Stimulated activated CD8-positive, alpha-beta memory T cell treated with anti-CD3 and anti-CD28 coated beads, Interleukin-12 subunit alpha, Interleukin-12 subunit beta, amount 100 ng/mL, for 24 hours (primary cell): ENCODE data around the gene SOX15.
"Not testable (repeated sequence)": the region's sequence is repeated elsewhere in the genome, so short reads cannot be mapped to it uniquely, and the experiment has no call there.

ENCODE experiments used
- DNase-seq: peaks from one replicate; pipeline ENCODE4 v3.0.0-alpha.2; 2020; ENCODE audit errors: extremely low read depth

The SOX15 gene

GRCh38 chr17:7589891-7590691, at the start of gene SOX15:
TSS of gene SOX15 (minus strand) at chr17:7590094. CDS start at chr17:7589676, 418 bp downstream.
- no peak for DNase-seq

GRCh38 chr17:7636163-7636562, 46.3 kb upstream of the SOX15 start:
- no peak for DNase-seq

DNA sequence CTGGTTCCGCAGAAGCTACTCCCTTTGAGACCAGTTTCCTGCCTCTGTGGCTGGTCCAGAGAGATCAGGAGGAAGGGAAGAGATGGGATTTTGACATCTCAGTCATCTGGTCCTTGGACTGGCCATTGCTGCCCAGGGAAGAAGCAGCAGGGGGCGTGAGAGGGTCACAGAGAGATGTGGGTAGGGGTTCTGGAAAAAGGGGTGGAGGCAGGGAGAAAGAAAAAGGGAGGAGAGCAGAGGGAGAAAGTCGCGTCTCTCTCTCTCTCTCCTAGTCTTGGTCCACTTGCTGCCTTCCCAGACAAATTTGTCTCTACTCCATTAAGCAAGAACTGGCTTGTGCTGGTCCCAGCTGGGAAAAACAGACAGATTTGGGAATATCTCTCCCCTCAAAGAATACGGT, 44.5 kb upstream of the SOX15 start:
- no peak for DNase-seq

DNA sequence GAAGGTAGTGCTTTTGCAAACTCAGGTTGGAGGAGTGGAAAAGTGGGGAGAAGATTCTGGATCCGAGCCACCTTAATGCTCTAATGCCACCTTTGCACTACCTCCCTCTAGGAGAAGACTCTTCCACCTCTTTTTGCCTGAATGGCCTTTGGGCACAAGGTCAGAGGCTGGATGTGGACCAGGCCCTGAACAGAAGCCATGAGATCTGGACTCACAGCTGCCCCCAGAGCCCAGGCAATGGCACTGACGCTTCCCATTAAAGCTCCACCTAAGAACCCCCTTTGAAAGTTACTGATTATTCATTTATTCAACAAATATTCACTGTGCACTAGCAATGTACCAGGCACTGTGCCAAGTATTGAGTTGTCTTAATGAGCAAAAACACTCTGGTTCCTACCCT, 43.2 kb upstream of the SOX15 start:
- DNase-seq: no peak

DNA sequence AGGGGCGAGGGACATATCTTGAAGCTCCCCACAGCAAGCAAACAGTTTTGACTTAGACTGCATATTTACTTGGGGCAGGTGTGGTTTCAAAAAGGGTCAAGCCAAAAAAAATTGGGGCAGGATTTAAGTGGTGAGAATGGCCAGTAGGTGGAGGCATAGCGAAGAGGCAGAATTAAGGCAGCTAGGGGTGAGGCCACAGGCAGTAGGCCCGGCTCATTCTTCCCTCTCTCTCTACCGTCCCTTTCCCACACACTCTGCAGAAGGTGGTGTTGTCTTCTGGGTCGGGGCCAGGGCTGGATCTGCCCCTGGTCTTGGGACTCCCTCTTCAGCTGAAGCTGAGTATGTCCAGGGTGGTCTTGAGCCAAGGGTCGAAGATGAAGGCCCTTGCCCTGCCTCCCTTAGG, 42.6 kb upstream of the SOX15 start:
- DNase-seq: no peak

GRCh38 chr17:7631398-7632380, 41.8 kb upstream of the SOX15 start:
- DNase-seq: no peak

DNA sequence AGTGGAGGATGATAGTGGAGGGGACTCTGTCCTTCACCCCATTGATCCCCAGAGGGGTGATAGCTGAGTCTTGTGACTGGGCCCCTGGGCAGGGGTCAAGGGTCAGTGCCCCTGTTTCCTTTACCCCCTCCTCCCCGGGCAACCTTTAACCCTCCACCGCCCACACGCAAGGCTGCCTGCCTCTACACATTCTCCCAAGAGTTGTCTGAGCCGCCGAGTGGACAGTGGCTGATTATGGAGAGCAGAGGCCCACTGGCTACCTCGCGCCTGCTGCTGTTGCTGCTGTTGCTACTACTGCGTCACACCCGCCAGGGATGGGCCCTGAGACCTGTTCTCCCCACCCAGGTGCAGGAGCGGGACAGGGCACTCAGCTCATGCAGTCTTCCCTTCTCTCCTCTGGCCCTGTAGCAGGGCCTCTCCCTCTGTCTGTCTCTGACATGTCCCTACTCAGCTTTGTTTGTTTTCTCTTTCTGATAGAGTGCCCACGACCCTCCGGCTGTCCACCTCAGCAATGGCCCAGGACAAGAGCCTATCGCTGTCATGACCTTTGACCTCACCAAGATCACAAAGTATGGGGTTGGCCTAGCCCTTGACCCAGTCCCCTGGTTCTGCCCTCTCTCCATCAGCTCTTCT, 40.2 kb upstream of the SOX15 start, which contains the start of gene SHBG:
Gene SHBG (plus strand): TSS at position 197 of the 633 bp plus-strand sequence. CDS start 38 bp downstream, at position 235.
- DNase-seq: no peak

DNA sequence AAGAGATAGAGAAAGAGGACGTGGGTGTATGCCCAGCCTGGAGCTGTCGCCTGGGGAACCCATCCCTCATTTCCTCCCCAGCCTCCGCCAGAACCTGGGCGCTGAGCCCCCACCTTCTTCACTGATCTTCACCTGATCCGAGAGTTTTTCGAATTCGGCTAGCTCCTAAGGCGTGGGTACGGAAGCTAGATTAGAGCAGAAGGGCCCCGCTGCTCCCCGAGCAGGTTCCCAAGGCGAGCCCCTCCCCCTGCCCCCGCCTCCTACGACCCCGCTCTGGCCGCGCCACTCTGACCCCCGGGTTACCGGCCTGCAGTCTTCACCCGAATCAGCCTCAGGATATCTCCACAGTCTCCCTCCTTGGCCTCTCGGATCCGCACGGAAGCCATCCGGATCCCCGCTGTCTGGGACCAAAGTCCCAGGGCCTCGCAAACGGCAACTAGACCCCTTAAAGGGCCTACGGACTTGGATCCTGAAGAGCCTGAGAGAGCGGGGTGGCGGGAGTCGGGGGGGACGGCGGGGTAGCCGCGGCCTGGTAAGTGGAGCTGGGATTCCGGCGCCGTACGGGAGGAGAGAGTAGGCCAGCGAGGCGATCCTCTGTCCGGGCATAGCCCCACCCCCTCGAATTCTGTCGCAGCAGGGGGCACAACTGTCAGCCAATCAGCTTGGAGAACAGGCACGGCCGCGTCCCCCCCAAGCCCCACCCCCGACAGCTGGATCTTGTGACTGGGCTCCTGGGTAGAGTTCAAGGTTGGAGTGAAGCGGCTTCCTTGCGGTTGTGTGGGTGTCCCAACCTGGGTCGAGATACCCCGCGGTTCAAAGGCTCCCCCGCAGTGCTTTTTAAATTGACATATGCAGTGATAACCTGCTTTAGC, 37.6 kb upstream of the SOX15 start, which contains the start of gene SAT2:
Gene SAT2 (minus strand): TSS at position 572 of the 872 bp plus-strand sequence. CDS start 186 bp downstream, at position 386.
- DNase-seq: peak; percentile 69

GRCh38 chr17:7626956-7627249, 37.0 kb upstream of the SOX15 start:
- no peak for DNase-seq

GRCh38 chr17:7626307-7626706, 36.4 kb upstream of the SOX15 start:
- no peak for DNase-seq

DNA sequence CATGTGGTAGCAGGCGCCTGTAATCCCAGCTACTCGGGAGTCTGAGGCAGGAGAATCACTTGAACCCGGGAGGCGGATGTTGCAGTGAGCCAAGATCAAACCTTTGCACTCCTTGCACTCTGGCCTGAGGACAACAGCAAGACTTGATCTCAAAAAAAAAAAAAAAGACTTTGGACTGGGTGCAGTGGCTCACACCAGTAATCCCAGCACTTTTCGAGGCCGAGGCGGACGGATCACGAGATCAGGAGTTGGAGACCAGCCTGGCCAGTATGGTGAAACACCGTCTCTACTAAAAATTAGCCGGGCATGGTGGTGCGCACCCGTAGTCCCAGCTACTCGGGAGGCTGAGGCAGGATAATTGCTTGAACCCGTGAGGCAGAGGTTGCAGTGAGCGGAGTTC, 35.9 kb upstream of the SOX15 start:
- not testable (repeated sequence) for DNase-seq

GRCh38 chr17:7623661-7624060, 33.8 kb upstream of the SOX15 start:
- DNase-seq: no peak

GRCh38 chr17:7620835-7621234, 30.9 kb upstream of the SOX15 start:
- no peak for DNase-seq

DNA sequence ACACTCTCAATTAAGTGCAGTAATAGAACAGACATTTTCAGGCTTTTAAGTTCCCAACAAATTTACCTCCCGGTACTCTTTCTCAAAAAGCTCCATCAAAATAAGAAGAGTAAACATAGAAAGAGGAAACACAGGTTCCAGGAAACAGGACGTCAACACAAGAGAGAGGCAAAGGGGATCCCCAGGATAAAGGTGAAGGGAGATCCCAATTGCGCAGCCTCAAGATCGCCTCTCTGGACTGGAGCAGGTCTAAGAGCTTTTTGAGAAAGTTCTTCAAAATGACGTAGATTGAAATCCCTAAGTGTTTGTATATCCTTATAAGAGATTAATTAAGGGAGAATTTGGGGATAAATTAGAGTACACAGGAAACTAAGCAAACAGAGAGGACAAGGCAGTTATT, 28.7 kb upstream of the SOX15 start:
- no peak for DNase-seq

GRCh38 chr17:7615265-7615747, 25.4 kb upstream of the SOX15 start:
- DNase-seq: no peak

GRCh38 chr17:7614425-7615264, 24.8 kb upstream of the SOX15 start, which contains the start of gene FXR2:
TSS of gene FXR2 (minus strand) at chr17:7614897. CDS start at chr17:7614532, 365 bp downstream.
- peak; percentile 99 for DNase-seq

DNA sequence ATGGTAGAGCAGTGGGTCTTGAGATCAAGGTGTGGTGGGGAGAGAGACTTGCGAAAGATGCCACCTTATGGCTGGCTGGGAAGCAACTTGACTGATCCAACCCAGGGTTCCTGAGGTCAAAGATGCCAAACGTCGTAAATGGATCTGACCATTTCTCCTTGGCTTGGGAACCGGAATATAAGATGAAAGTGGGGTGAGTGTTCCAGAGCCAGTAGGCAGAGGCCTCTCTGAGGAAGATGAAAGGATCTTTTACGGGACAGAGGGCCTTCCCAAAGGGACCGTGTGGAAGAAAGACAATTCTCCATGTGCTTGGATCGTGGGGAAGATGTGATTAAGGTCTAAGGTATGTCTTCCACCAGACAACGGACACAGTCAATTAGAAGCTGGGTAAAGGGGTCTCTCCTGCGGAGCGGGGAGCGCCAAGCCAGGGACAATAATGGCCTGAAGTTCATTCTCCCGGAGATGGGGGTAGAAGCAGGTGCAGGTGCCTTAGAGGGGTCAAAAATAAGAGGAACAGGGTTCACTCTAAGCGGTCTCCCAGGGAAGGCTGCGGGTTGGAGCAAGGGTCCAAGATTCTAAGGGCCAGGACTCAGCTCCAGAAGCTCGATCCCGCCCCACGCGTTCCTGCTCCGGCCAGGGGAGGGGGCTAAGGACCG, 24.0 kb upstream of the SOX15 start:
- no peak for DNase-seq

DNA sequence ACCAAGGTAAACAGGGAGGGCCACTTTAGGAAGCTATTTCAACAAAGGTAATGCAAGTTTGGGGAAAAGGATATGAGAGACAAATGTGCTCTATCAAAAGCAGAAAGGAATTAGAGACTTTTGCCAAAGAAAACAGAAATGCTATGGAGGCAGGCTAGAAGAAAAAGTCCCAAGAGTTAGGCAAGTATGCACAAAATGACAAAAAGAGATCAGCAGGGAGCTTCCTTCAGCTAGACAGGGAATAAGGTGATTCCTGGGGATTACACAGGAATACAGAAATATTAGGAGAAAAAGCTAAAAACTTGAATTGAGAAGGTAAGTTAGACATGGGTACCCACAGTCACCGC, 22.4 kb upstream of the SOX15 start:
- DNase-seq: no peak

GRCh38 chr17:7611635-7612293, 21.9 kb upstream of the SOX15 start:
- no peak for DNase-seq
